ENCODE results near the gene ADGRG6.

Gene ADGRG6

GRCh38 chr6:142292166-142292924 lies 9.5 kb upstream of the ADGRG6 start:
- TF ChIP-seq SIN3A (IDR thresholded peaks at IDR 0.05; ENCODE audit: borderline replicate concordance, insufficient read depth, low read length) (no peak), FOXP2 (optimal IDR thresholded peaks at IDR 0.05; ENCODE audit: borderline replicate concordance, extremely low read depth, extremely low read length, insufficient read depth) (no peak)

GRCh38 chr6:142293121-142293520 lies 8.7 kb upstream of the ADGRG6 start:
- TF ChIP-seq FOXP2 (optimal IDR thresholded peaks at IDR 0.05; ENCODE audit: borderline replicate concordance, extremely low read depth, extremely low read length, insufficient read depth) (no peak), TAF1 (IDR thresholded peaks at IDR 0.05; ENCODE audit: borderline replicate concordance, insufficient read depth, low read length) (no peak), SIN3A (IDR thresholded peaks at IDR 0.05; ENCODE audit: borderline replicate concordance, insufficient read depth, low read length) (no peak), REST (IDR thresholded peaks at IDR 0.05; ENCODE audit: insufficient read depth in 1 of 2, low read depth in 2 of 2, low read length in 2 of 2) (no peak), POLR2AphosphoS5 (IDR thresholded peaks at IDR 0.05; ENCODE audit: low read depth, low read length) (no peak)

- TF ChIP-seq SIN3A (IDR thresholded peaks at IDR 0.05; ENCODE audit: borderline replicate concordance, insufficient read depth, low read length) (no peak), FOXP2 (optimal IDR thresholded peaks at IDR 0.05; ENCODE audit: borderline replicate concordance, extremely low read depth, extremely low read length, insufficient read depth) (no peak), REST (IDR thresholded peaks at IDR 0.05; ENCODE audit: insufficient read depth in 1 of 2, low read depth in 2 of 2, low read length in 2 of 2) (no peak)
These were observed 7.1 kb upstream of the ADGRG6 start for GRCh38 chr6:142294679-142295078.

GRCh38 chr6:142296975-142297604 lies 4.7 kb upstream of the ADGRG6 start:
- TF ChIP-seq REST (IDR thresholded peaks at IDR 0.05; ENCODE audit: insufficient read depth in 1 of 2, low read depth in 2 of 2, low read length in 2 of 2) (no peak), POLR2AphosphoS5 (IDR thresholded peaks at IDR 0.05; ENCODE audit: low read depth, low read length) (no peak)

GRCh38 chr6:142297605-142297995 lies 4.2 kb upstream of the ADGRG6 start:
- TF ChIP-seq TAF1 (IDR thresholded peaks at IDR 0.05; ENCODE audit: borderline replicate concordance, insufficient read depth, low read length) (no peak), SIN3A (IDR thresholded peaks at IDR 0.05; ENCODE audit: borderline replicate concordance, insufficient read depth, low read length) (no peak), REST (IDR thresholded peaks at IDR 0.05; ENCODE audit: insufficient read depth in 1 of 2, low read depth in 2 of 2, low read length in 2 of 2) (no peak)
